GM12873 (cell line): Measurements from ENCODE around the gene SMCO1.

ENCODE experiments used
- TF ChIP-seq, protein P1 (sequence below): IDR thresholded peaks from 2 replicates; pipeline ENCODE4 v1.5.1; 2012; ENCODE audit warnings: low read depth, mild to moderate bottlenecking, moderate library complexity, low read length, control low read depth; ENCODE audit not compliant: insufficient read depth; ENCODE audit errors: missing control alignments

Gene SMCO1

DNA sequence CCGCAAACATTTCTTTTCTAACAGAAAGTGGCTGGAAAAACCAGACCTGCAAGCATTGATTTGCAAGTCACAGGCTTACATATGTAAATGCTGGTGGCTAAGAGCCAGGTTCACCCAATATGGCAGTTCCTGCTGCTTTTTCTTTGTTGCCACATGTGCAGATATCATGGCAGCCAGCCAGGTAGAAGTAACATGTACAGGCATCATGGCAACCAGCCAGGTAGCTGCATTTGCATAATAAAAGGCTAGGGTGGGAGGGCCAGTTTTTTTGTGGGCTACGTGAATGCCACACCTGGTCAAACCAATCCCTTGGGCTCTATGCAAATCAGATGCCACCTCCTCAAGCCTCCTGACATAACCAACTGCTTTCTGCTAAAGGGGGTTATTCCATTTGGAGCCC lies 2.8 kb upstream of the SMCO1 start:
- TF ChIP-seq, protein P1, sequence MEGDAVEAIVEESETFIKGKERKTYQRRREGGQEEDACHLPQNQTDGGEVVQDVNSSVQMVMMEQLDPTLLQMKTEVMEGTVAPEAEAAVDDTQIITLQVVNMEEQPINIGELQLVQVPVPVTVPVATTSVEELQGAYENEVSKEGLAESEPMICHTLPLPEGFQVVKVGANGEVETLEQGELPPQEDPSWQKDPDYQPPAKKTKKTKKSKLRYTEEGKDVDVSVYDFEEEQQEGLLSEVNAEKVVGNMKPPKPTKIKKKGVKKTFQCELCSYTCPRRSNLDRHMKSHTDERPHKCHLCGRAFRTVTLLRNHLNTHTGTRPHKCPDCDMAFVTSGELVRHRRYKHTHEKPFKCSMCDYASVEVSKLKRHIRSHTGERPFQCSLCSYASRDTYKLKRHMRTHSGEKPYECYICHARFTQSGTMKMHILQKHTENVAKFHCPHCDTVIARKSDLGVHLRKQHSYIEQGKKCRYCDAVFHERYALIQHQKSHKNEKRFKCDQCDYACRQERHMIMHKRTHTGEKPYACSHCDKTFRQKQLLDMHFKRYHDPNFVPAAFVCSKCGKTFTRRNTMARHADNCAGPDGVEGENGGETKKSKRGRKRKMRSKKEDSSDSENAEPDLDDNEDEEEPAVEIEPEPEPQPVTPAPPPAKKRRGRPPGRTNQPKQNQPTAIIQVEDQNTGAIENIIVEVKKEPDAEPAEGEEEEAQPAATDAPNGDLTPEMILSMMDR, result no peak

DNA sequence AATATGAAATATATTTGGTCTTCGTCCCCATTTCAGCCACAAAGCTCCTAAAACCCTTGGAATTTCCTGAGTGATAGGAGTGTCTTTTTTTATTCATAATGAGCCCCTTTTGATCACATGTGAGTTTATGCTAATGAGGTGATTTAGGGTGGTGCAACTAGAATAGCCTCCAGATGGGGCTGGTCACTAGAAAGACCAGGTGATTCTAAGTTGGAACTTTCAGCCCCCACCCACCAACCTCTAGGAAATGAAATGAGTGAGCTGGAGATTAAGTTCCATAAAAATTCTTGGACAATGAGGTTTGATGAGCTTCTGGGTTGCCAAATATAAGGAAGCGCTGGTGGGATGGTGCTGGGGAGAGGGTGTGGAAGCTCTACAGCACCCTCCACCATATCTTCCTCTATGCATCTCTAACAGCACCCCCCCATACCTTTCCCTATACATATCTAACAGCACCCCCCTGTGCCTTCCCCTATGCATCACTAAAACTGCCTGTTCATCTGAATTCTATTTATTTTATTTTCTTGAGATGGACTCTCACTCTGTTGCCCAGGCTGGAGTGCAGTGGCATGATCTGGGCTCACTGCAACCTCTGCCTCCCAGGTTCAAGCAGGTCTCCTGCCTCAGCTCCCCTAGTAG lies 2.1 kb upstream of the SMCO1 start:
- TF ChIP-seq, protein P1, result no peak

DNA sequence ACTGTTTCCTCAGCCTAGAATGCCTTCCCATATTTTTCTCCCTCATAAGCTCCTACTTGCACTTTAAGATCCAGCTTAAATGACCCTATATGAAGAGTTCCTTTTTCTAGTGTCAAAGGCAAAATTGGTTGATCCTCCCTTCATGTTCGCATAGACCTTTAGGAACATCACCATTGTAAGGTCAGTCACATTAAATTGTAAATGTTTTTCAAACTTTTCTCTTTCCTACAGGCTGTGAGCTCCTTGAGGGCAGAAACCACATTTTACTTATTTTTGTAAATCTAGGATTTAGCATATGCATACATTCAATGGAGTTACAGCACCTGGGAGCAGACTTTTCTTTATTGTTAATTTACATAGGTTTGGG lies 813 bp downstream of the SMCO1 start:
- TF ChIP-seq, protein P1, result no peak

DNA sequence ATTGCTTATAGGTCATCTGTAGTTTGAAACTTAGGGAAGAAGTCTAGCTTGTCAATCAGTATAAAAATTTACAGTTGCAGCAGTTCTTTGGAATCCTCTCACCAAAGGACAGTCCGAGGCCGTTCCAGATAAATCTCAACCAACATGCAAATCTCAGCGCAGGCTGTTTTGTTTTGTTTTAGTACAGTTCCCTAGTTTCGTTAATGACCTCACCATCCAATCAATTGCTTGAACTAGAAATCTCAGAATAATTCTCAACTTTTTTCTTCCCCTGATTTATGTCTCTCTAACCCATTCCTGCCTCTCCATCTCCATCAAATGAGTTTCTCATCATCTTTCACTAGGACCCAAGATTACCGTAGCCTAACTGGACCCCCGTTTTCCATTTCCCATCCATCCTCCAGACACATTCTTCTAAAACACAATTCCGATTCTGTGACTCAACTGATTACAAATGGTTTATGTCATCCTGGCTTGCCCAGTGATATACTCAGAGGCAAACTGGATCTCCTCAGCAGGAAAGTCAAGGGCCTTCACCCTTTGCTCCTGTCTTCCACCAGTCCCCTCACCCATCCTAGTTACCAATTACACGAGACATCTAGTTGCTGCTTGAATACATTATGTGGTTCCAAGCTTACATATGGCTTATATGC lies 1.3 kb downstream of the SMCO1 start:
- TF ChIP-seq, protein P1, result no peak

DNA sequence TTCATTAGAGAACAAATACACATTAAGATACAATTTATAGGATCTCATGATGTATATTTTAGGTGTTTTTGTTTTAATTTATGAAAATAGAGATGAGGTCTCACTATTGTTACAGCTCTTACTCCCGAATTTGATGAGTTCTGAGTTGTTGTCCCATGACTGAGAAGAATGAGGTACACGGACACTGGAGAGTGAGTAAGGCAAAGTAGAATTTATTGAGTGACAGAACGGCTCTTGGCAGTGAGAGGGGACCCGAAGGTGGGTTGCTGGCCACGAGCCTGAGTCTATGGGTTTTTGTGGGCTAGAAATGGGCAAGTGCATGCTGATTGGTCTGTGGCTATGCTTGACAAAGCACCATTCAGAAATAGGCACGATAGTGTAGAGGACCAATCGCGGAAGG lies 8.5 kb downstream of the SMCO1 start:
- TF ChIP-seq, protein P1, result no peak

DNA sequence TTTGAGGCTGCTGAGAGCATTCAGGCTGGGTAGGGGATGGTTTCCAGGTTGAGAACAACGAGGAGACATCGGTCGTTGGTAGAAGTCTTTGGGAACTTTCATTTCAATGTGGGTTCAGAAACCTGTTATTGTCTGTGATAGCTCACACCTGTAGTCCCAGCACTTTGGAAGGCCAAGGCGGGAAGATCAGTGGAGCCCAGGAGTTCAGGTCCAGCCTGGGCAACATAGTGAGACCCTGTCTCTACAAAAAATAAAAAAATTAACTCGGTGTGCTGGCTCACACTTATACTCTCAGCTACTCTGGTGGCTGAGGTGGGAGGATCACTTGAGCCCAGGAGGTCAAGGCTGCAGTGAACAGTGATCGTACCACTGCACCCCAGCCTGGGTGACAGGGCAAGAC lies 10.6 kb downstream of the SMCO1 start:
- TF ChIP-seq, protein P1, result no peak

DNA sequence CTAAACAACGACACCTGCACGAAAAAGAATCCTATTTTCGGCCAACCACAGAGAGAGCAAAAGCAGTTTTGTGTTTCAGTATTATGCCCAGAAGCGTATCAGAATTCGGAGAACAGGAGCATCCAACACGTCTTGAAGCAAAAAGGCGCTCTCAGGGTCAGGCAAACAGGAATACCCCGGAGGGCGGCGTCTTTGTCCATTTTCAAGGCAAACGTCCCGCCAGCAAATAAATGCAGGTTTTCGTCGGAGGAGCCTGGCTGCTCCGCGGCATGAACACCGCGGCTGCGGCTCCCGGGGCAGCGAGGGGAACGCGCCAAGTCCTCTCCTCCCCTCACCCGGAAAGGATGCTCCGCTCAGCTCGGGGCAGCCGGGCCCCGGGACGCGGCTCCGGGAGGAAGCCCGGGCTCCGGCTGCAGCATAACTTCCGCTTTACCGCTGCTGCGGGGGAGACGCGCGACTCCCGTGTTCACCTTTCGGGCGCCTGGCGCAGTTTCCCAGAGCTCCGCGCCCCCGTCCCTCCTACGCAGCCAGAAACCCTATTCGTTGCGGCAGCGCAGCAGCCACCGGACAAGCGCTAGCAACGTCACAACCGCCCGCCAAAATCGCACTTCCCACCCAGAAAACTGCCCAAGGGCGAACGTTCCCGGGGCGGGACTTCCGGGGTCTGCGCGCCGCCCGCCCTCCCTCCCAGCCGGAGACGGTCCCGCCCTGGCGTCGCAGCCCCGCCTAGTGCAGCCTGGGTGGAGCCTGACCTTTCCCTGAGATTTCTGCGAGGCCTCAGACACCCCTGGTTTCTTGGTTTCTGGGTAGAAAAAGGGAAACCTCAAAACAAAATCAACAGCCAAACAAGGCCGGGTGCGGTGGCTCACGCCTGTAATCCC lies 11.7 kb downstream of the SMCO1 start, which contains the start of gene RNF168:
Gene RNF168 (minus strand): TSS at position 573 of the 881 bp plus-strand sequence. CDS start 595 bp downstream, outside the sequence.
- TF ChIP-seq, protein P1, result no peak
